Left colon (tissue), 2 donors: ENCODE results near the gene RAB40C. TPM values are rescaled to one million over a fixed set of nuclear protein-coding genes. Genes with fewer than 3 reads are reported as not detected.

Experiments used
- ATAC-seq: fragments of 200-7000 bp; cut with Tn5 transposase; one replicate; pipeline ENCODE4 v1.9.1; 2020; ENCODE audit warnings: mild to moderate bottlenecking, moderate library complexity
- DNase-seq, 2 donors: peaks; one replicate each; pipeline ENCODE4 v3.0.0-alpha.2; 2020
- intact Hi-C, 2 donors: fragments of 100-400 bp; cut with DNase I in 1 of 2; cut with micrococcal nuclease in 1 of 2; formaldehyde crosslinking; loops; one replicate each; pipeline versions ENCODE4 v1.11.2 to v1.14.0; 2022; cut with DNase I, micrococcal nuclease
- total RNA-seq, 2 donors: library from RNA; stranded (reverse); fragmentation: NEBNext Ultra II Directional; extraction: Animal tissue kit (Norgen Biotek cat#: 25700); gene quantifications; one replicate each; pipeline ENCODE4 v1.2.1, GENCODE V29; 2021
- donor health status: DM: no; HTN: no; CAD: no.
- donor health status: DM: yes; HTN: yes; CAD: no.

Gene RAB40C
- total RNA-seq, 2 donors from 2014 or later: 38.2 to 43.4 TPM

GRCh38 chr16:557463-558297, 32.2 kb upstream of the RAB40C start:
- DNase-seq (no peak), ATAC-seq (no peak)
- intact Hi-C loops: no loop called here

GRCh38 chr16:558298-559020, 31.4 kb upstream of the RAB40C start:
- no peak for DNase-seq
- intact Hi-C loops: no loop called here
- peak; percentile 54 for ATAC-seq

- intact Hi-C loops: no loop called here
- ATAC-seq (no peak), DNase-seq (no peak)
These were observed 30.9 kb upstream of the RAB40C start for GRCh38 chr16:559021-559380.

- intact Hi-C loops: no loop called here
- DNase-seq (no peak), ATAC-seq (no peak)
These were observed 30.3 kb upstream of the RAB40C start for GRCh38 chr16:559411-560203.

- DNase-seq: no peak
- intact Hi-C loops: no loop called here
- no peak for ATAC-seq
These were observed 29.6 kb upstream of the RAB40C start, which contains the start of gene PRR35 for GRCh38 chr16:560204-560700. PRR35 (plus strand) TSS chr16:560394; CDS start chr16:563295, 2,901 bp downstream.

- ATAC-seq: no peak
- DNase-seq: no peak
- intact Hi-C loops: no loop called here
These were observed 29.0 kb upstream of the RAB40C start for GRCh38 chr16:560701-561412.

- intact Hi-C loops: no loop called here
- ATAC-seq (no peak), DNase-seq (no peak)
These were observed 28.5 kb upstream of the RAB40C start for GRCh38 chr16:561413-561794.

- intact Hi-C loops: no loop called here
- DNase-seq: no peak
- ATAC-seq: no peak
These were observed 27.6 kb upstream of the RAB40C start for GRCh38 chr16:561957-562938.

- ATAC-seq (no peak), DNase-seq (no peak)
- intact Hi-C loops: no loop called here
These were observed 26.7 kb upstream of the RAB40C start for GRCh38 chr16:563072-563644.

GRCh38 chr16:564690-565418, 25.0 kb upstream of the RAB40C start:
- intact Hi-C loops: no loop called here
- ATAC-seq (no peak), DNase-seq (no peak)

GRCh38 chr16:565419-566330, 24.2 kb upstream of the RAB40C start:
- no peak for DNase-seq
- intact Hi-C loops: no loop called here
- no peak for ATAC-seq

- peak; percentile 67 to 81 for DNase-seq
- peak; percentile 48 for ATAC-seq
- intact Hi-C loops: no loop called here
These were observed 23.1 kb upstream of the RAB40C start, which contains the start of gene NHLRC4 for GRCh38 chr16:566475-567372. NHLRC4 (plus strand) TSS chr16:567005; CDS start chr16:568048, 1,043 bp downstream.

- DNase-seq (no peak), ATAC-seq (no peak)
- intact Hi-C loops: no loop called here
These were observed 22.3 kb upstream of the RAB40C start for GRCh38 chr16:567373-568256.
